DOHH2 (cell line): ENCODE data around the gene EXOC3L2.

Experiments
- EZH2phosphoT487 ChIP-seq: fragments of 200-600 bp; sonication (generic); IDR thresholded peaks from 2 replicates; pipeline ENCODE4 v1.6.1; 2017; ENCODE audit warnings: borderline replicate concordance, mild to moderate bottlenecking, antibody characterized with exemption, low read length, moderate library complexity, mixed read lengths
- TF ChIP-seq, protein P1 (sequence below): fragments of 200-600 bp; sonication (generic); IDR thresholded peaks from one replicate; pipeline ENCODE4 v1.5.1; 2014; ENCODE audit warnings: antibody characterized with exemption, mild to moderate bottlenecking, low read depth, low read length; ENCODE audit not compliant: poor library complexity, severe bottlenecking

DNA sequence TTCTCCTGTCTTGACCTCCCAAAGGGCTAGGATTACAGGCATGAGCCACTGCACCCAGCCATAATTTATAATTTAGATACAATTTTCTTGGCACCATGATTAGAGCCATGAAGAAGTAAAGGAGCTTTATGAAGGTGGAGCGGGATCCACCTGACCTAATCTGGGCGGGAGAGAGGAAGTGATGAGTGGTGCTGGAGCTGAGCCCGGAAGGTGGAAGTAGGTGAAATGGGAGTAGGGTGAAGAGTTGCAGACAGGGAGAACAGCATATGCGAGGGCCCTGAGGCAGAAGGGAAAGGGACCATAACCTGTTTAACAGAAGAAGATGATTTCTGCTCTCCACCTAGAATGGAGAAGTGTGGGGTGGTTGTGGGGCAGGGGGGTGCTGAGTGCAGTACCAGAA, 62.4 kb downstream of the EXOC3L2 start:
- TF ChIP-seq, protein P1, sequence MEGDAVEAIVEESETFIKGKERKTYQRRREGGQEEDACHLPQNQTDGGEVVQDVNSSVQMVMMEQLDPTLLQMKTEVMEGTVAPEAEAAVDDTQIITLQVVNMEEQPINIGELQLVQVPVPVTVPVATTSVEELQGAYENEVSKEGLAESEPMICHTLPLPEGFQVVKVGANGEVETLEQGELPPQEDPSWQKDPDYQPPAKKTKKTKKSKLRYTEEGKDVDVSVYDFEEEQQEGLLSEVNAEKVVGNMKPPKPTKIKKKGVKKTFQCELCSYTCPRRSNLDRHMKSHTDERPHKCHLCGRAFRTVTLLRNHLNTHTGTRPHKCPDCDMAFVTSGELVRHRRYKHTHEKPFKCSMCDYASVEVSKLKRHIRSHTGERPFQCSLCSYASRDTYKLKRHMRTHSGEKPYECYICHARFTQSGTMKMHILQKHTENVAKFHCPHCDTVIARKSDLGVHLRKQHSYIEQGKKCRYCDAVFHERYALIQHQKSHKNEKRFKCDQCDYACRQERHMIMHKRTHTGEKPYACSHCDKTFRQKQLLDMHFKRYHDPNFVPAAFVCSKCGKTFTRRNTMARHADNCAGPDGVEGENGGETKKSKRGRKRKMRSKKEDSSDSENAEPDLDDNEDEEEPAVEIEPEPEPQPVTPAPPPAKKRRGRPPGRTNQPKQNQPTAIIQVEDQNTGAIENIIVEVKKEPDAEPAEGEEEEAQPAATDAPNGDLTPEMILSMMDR = no peak
- TF ChIP-seq EZH2phosphoT487 = no peak
